Glomerular visceral epithelial cell (primary cell): ENCODE measurements around the gene DNAAF6.
"Not testable (repeated sequence)": the region's sequence is repeated elsewhere in the genome, so short reads cannot be mapped to it uniquely, and the experiment has no call there.

Source experiments
- DNase-seq: peaks from one replicate; pipeline ENCODE4 v3.0.0-alpha.2; 2016; ENCODE audit errors: extremely low spot score

Gene DNAAF6

DNA sequence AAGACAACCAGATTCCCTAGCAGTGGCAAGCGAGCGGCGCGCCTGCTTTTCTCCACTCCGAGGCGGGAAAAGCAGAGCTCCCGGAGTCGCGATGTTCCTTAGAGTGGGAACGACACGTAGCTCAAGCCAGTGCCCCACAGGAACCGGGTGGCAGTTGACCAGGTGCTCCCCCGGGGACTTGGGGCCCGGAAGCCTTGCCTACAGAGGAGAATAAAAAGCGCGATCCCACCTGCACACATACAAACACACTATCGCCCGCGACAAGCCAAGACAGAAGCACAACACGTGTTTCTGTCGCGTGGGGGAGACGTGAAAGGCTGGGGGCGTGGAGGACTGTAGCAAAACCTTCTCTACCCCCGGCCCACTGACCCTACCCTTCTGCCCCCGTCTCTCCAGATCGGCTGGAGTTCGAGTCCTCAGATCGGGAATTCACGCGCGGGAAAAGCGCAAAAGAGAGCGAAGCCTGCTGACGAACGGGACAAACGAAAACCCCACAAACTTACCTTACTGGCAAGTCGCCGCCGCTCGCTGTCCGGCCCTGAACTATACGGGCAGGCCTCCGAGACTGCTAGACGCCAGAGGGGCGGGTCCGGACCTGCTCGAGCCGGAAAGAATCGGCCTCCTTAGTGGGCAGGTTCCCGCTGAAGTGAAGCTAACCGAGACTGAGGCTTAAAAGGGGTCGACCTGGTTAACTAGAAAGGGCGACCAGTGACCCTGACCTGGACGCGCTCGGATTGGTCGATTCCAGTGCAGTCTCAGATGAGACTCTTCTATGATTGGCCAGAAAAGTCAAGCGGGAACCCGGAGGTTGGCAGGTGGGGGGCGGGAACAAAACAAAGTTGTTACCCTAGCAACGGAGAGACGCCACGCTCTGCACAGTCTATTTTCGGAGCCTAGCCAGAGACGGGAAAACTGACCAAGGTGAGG lies at the start of gene DNAAF6, which contains the start of gene NUP62CL:
DNAAF6 (plus strand) TSS at position 842 of the 927 bp plus-strand sequence. CDS start 6,265 bp downstream, outside the sequence.
NUP62CL (minus strand) TSS at position 664 of the 927 bp plus-strand sequence. CDS start 31,287 bp downstream, outside the sequence.
- DNase-seq, result peak; percentile 80

DNA sequence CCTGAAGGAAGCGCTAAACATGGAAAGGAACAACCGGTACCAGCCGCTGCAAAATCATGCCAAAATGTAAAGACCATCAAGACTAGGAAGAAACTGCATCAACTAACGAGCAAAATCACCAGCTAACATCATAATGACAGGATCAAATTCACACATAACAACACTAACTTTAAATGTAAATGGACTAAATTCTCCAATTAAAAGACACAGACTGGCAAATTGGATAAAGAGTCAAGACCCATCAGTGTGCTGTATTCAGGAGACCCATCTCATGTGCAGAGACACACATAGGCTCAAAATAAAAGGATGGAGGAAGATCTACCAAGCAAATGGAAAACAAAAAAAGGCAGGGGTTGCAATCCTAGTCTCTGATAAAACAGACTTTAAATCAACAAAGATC lies 48.8 kb upstream of the DNAAF6 start:
- DNase-seq, result not testable (repeated sequence)

DNA sequence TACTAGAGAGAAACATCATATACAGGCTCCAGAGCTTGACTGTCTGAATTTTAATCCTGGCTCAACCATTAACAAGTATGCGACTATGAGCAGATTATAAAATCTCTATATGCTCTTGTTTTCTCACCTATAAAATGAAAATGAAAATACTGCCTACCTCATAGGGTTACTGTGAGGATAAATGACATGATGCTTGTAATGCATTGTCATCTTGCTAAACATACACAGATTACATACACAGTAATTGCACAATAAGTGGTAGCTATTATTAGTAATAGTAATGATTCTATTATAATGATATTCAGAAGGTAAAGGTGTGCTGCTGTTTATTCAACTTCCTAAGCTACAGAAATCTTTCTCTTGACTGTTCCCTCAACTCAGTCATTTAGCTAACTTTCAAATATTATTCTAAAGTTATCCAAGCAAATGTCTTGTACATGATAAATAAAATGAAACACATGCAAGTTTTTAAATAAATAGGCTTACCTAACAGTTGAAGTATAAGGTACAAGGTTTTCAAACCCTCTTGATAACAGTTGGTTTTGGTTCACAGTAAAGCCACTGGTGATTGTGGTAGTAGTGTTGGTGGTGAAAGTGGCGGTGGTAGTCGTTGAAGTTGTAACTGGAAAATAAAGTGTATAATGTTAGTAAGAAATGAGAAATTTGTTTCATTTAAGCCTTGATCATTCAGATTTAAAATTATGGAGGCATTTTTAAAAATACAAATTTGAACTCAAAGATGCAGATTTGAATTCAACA lies 39.1 kb upstream of the DNAAF6 start:
- DNase-seq, result no peak

DNA sequence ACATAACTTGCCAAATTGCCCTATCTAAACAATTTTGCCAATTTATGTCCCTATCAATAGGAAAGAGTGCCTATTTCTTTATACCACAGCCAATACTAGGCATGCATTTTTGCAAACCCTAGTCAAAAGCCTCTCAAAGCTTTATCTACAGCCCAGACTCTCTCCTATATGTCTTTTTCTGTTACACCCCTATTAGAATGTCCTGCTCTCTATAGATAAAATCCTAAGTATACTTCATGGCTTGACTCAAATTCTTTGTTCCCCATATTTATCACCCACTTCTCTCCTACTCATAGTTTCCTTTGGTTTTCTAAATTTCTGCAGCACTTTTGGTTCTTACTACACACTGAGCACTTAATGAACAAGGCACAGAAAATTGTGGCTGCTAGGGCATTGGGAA lies 38.2 kb upstream of the DNAAF6 start:
- DNase-seq, result no peak

DNA sequence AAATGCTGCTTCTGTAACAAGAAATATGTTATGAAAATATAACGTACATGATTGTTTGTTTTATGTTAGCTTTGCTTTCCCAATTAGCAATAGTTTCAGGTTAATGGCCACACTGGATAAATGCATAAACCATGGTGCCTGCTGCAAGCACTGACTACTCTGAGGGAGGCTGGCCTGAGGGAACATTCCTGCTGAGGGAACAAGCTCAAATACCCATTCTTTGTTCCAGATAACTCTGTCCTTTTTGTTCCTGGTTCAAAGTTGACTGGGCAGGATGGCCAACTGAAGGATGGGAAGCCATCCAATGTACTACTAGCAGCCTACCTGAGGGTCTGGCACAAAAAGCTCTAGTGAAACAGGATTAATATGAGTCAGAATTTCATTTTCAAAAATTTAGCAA lies 37.7 kb upstream of the DNAAF6 start:
- DNase-seq, result no peak

DNA sequence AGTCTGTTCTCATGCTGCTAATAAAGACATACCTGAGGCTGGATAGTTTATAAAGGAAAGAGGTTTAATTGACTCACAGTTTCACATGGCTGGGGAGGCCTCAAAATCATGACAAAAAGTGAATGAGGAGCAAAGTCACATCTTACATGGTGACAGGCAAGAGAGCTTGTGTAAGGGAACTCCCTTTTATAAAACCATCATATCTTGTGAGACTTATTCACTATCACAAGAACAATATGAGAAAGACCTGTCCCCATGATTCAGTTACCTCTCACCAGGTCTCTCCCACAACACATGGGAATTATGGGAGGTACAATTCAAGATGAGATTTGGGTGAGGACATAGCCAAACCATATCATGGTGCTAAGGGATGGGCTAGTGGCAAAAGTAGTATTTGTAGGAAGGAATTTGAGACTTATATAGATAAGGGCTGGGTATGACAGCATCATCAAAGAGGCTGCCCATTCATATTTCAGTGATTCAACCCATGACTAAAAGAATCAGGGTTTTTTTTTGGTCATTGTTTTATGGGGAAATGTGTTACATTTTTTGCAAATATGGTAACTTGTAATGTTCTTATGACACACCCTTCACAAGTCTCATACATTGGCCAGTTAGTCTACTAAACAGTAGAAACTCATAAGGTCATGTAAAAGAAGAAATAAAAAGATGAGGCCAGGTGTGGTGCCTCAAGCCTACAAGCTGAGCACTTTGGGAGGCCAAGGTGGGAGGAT lies 34.9 kb upstream of the DNAAF6 start:
- no peak for DNase-seq

DNA sequence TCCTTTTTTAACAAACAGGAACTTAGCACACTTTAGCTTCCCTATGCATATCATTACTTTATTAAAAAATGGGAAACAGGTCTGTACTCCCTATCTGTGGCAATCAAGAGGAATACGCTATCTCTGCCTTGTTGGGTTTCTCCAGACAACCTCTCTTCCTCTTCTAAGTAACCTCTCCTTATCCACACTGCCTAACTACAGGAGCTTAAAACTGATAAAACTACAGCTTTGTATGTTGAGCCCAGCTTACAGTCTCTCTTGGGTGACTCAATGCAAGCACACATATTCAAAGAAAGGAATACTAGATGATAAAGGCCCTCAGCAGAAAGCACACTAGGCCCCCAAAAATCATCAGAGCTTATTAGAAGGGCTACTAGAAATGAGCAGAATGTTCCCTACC lies 9.1 kb upstream of the DNAAF6 start:
- DNase-seq, result no peak

DNA sequence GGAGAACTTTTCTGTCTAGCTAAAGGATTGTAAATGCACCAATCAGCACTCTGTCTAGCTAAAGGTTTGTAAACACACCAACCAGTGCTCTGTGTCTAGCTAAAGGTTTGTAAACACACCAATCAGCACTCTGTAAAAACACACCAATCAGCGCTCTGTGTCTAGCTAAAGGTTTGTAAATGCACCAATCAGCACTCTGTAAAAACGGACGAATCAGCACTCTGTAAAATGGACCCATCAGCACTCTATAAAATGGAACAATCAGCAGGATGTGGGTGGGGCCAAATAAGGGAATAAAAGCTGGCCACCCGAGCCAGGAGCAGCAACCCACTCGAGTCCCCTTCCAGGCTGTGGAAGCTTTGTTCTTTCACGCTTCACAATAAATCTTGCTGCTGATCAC lies 8.3 kb upstream of the DNAAF6 start:
- DNase-seq, result not testable (repeated sequence)

DNA sequence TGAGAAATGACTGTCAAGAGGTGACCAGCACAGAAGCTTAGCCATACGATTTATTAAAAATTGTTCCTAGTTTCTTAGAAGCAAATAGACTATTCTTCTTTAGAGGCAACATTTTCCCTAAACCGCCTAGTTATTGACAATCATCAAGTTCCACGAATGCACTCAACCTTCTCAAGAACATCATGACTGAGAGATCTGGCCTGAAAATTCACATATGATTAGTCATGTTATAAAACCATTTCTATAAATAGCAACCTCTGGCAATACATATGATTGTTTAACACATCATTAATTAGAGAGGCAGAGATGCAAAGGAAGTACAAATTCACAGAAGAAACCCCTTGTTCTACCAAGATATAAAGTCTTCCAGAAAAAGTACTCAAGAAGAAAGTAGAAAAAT lies 6.9 kb upstream of the DNAAF6 start:
- peak; percentile 15 for DNase-seq

DNA sequence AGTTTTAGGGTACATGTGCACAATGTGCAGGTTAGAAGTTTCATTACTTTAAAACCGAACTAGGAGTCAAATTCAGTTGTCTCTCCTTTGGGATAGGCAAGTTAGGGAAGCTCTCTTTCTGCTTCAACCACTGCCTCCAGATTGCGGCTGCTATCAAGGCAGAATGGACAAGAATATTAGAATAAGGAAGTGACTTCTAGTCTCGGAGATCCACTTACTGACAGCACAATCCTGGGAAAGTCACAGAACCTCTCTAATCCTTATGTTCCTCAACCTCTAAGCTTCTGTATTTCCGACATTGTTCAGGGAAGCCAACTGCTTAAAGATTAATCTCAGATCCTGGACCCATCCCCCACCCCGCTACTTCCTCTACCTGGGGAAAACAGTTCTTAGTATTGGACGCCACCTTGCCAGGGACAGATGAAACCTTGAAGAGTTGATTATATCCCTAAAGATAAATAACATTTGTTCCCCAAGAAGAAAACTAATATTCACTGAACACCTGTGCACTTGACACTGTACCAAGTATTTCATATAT lies 2.3 kb upstream of the DNAAF6 start:
- DNase-seq, result peak; percentile 20

DNA sequence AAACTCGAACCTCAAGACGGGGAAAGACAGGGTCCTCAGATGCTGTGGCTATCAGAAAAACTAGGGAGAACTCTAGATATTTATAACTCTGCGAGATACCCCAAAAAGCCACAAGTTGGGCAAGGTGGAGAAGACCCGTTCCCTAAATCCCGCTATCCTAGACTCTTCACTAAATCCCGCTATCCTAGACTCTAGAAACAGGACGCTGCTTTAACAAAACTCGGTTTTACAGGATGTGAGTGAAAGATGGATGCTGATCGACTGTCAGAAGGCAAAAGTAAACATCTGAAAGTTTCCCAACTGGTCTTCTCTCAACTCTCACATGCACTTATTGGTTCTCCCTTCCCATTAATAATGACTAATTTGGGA lies 270 bp downstream of the DNAAF6 start:
- DNase-seq, result no peak

DNA sequence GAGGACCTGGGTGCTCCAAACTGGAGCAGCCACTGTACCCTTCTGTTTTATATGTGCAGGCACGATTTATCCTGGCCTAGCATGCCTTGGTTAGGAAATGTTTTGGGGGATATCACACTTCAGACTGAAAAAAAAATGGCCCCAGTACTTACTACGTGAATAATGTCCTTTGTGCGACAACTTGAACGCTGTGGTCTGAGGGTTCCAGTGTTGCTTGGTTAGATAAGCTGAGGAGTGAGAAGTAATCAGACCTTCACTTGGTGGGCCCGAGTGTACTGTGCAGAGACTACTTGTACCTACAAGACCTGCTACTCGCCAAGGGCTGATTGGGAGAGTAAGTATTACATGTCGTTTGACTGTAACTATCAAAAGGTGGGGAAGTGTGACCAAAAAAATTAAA lies 678 bp downstream of the DNAAF6 start:
- no peak for DNase-seq

DNA sequence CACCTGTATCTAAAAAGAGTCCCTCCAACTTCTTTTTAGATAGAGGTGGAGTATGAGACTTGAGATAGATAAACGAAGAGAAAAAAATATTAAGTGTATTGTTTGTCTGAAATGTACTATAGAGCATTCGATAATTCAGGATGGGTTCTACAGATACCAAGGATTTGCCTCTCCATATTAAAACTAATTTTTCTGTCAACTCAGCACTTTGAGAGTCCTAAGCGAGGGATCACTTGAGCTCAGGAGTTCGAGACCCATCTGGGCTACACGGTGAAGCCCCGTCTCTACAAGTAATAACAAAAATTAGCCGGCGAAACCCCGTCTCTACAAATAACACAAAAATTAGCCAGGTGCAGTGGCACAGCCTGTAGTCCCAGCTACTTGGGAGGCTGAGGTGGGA lies 1.5 kb downstream of the DNAAF6 start:
- DNase-seq, result no peak

DNA sequence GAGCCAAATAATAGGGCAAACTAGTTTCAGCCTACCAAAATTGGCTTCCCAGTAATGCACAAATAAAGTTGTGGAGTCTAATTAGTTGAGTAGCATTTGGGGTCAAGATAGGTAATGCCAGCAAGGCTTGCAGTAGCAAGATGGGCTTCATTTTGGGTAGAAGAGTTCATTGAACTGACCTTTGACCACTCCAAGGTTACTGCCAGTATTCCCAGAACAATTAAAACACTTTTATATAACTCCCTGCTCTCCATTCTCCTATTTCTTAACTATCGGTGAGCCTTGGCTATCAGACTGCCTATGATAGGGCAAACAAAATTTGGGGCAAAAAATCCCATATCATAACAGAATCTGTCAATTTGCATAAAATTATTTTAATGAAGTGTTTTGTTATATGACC lies 7.1 kb downstream of the DNAAF6 start:
- no peak for DNase-seq

DNA sequence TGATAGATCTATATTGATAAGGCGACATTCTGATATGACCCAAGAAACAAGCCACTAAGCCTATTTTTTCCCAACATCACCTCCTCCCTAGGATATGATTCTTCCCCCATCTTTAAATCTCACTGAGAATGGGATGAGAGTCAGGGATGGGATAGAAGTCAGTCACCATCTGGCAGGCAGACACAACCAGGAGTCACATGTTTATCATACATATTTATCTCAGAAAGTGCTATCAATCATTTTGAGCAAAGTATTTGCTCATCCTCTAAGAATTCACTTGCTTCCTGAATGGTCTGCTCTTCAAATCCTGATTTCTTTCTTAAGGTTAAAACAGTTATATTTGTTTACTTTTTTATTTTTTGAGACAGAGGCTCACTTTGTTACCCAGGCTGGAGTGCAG lies 20.3 kb downstream of the DNAAF6 start:
- DNase-seq, result no peak

DNA sequence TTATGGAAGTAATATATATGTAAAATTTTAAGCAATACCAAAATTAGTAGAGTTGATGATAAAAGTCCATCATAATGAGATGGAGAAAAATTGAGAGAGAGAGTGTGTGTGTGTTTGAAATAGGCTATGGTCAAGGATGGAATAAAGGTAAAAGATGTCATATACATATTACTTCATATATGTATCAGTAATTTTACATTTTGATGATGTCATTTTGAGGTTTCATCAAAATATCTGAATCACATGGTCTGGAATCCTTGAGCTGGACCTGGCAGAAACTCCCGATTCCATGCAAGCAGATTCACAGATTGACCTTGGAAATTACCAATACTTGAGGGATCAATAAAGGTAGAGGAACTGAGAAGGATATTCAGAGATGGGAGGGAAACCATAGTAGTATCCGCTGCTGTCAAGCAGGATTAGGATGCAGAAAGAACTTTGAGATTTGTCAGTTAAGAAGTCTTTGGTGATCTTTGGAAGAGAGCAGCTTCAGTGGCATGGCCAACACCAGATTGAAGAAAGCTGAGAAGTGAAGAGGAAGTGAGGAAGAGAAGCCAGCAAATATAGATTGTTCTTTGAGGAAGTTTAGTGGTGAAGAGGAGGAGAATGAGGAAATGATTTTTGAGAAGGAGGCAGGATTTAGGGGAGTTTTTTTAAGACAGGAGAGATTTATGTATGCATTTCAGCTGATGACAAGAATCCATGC lies 21.5 kb downstream of the DNAAF6 start:
- DNase-seq, result no peak

DNA sequence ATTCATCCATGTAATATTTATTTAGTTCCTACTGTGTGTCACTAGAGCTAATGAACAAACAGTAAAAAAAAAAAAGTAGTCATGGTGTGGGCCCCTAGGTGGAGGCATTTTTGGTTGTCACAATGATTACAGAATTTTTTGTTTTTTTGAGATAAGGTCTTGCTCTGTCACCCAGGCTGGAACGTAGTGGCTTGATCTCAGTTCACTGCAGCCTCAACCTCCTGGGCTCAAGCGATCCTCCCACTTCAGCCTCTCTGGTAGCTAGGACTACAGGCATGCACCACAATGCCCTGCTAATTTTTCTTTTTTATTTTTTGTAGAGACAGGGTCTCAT lies 22.0 kb downstream of the DNAAF6 start:
- DNase-seq, result no peak

DNA sequence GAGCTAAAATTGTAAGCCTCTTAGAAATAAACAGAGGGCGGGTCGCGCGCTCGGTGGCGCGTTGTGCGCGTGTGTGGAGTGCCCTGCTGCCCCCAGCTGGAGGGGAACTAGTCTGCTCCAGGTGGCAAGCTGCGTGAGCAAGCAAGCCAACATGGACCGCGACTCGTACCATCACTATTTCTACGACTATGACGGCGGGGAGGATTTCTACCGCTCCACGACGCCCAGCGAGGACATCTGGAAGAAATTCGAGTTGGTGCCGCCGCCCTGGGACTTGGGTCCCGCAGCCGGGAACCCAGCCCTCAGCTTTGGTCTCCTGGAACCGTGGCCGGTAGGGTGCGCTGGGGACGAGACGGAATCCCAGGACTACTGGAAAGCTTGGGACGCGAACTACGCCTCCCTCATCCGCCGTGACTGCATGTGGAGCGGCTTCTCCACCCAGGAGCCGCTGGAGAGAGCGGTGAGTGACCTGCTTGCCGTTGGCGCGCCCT lies 66.1 kb downstream of the DNAAF6 start:
- peak; percentile 3 for DNase-seq

DNA sequence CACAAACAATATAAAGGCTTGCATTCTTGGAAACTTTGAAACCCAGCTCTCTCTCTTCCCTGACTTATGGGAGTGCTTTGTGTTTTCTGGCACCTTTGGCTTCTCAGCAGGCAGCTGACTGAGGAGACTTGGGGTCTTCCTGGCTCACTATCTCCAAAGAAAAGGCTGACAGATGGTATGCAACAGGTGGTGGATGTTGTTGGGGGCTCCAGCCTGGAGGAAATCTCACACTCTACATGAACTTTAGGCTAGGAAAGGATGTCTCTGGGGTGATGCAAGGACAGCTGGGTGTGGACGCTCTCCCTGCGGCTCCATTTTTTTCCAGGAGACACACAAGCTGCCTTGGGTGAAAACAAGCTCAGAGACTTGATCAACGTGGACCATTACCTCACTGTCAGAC lies 67.4 kb downstream of the DNAAF6 start:
- DNase-seq, result no peak

DNA sequence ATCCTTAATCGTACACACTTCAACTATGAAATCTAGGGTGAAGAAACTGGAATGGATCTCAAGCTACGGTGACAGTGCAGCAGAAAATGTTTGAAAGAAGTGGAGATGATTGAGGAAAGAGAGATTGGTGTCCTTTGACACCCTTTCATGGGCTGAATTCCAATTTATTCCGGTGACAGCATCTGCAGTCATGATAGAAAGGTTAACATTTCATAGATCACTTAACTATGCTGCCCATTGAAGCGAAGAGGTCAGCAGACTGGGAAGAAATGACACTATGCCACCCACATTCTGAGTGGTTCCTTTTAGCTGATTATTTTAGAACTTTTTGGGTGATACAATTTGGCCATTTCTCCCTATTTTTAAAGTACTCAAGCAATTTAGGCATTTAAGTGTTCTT lies 82.3 kb downstream of the DNAAF6 start:
- DNase-seq, result no peak

DNA sequence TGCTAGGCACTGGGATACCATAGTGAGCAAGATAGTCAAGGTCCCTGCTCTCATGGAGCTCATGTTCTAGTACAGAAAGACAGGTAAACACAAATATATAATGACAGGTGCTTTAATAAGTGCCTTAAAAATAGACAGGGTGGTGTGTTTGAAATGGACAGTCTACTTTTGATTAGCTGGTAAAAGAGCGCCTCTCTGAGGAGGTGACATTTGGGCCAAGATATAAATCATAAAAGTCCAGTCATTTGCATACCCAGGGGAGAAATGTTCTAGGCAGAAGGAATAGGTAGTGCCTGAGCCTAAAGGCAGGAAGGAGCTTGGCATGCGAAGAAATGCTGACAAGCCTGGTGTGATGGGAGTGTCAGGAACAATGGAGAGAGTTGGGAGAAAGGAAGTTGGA lies 83.6 kb downstream of the DNAAF6 start:
- DNase-seq, result no peak
